ENCODE measurements around the gene SLC9A3.
"Not testable (repeated sequence)": the region's sequence is repeated elsewhere in the genome, so short reads cannot be mapped to it uniquely, and the experiment has no call there.

The SLC9A3 gene

GRCh38 chr5:524234-524972 is at the start of gene SLC9A3:
Gene SLC9A3 (minus strand): TSS chr5:524449.
- DNase-seq = no peak

GRCh38 chr5:573976-574375 is 49.7 kb upstream of the SLC9A3 start:
- DNase-seq = no peak

- no peak for DNase-seq
Measured at GRCh38 chr5:573206-573605, 49.0 kb upstream of the SLC9A3 start.

GRCh38 chr5:572398-573019 is 48.3 kb upstream of the SLC9A3 start:
- no peak for DNase-seq

DNA sequence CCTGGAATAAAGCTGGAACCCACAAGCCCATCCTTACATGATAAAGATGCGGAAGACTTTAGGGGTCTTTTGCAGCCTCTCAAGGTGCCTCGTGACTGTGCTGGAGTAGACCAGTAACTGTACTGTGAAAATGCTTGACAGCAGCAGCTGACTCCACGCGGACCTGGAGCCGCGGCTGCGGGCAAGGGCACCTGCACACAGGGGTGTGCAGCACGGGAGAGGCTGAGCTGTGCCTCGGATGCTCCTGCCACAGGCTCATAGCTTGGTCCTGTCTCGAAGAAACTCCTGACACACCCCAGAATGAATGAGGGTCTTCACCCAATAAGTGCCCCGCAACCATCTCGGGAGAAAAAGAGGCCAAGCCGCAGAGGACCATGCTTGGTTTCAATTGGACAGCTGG is 47.5 kb upstream of the SLC9A3 start:
- no peak for DNase-seq

GRCh38 chr5:570886-571285 is 46.6 kb upstream of the SLC9A3 start:
- no peak for DNase-seq

DNA sequence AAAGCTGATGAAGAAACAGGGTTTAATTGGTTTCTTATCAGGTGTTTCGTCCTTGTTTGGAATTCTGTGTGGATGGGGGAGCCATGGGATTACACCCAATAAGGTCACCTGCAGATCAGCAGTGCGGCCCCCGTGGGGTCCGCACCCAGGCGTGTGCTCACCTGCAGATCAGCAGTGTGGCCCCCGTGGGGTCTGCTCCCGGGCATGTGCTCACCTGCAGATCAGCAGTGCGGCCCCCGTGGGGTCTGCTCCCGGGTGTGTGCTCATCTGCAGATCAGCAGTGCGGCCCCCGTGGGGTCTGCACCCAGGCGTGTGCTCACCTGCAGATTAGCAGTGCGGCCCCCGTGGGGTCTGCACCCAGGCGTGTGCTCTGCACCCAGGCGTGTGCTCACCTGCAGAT is 46.2 kb upstream of the SLC9A3 start:
- DNase-seq = no peak

DNA sequence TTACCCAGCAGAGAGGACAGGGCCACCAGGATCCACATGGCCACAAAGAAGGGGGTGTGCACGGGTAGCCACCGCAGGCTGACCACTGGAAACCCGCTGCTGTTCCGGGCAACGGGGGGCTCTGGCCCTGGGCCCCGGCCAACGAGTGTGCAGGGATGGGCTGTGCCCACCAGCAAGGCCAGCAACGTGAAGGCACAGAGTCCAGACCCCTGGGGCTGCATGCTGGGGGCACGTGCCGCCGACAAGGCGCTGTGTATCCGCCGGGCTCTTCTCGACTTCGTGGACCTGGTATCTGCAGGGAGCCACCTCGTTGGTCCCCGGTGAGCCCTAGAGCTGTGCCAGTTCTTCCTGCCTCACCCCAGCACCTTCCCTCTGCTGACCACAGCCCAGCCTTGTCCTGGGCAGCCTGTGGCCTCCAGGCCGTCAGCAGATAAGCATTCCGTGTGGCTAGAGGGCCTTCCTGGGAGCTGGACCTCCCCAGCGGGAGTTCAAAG is 45.7 kb upstream of the SLC9A3 start:
- DNase-seq = no peak

- DNase-seq = no peak
Measured at GRCh38 chr5:569358-569867, 45.2 kb upstream of the SLC9A3 start.

GRCh38 chr5:568809-569208 is 44.6 kb upstream of the SLC9A3 start:
- no peak for DNase-seq

- no peak for DNase-seq
Measured at GRCh38 chr5:568061-568781, 44.0 kb upstream of the SLC9A3 start.

GRCh38 chr5:567664-568060 is 43.4 kb upstream of the SLC9A3 start:
- no peak for DNase-seq

DNA sequence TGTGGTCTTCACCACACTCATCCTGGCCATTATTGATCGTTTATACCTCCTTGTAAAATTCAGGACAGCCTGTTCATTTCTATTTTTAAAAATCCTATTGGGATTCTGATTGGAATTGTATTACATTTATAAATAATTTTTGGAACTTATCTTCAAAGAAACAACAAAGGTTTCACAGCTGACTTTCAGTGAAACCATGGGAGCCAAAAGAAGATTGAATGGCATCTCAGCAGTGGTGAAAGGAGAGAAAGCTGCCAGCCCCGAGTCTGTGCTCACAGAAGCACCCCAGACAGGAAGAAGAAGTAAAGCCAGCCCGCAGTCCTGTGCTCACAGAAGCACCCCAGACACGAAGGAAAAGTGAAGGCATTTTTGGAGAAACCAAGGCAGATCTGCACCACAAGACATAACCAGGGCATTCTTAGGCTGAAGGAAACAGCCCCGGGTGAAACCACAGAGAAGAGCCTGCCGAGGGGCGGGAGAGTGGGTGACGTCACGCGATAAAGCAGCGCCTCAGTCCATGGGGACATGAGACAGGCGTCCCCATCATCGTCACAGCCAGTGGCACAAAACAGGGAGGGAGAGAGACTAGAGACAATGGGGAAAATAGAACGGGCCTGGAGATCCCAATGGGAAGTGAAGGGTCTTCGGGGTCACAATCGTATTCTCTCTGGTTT is 42.5 kb upstream of the SLC9A3 start:
- no peak for DNase-seq

DNA sequence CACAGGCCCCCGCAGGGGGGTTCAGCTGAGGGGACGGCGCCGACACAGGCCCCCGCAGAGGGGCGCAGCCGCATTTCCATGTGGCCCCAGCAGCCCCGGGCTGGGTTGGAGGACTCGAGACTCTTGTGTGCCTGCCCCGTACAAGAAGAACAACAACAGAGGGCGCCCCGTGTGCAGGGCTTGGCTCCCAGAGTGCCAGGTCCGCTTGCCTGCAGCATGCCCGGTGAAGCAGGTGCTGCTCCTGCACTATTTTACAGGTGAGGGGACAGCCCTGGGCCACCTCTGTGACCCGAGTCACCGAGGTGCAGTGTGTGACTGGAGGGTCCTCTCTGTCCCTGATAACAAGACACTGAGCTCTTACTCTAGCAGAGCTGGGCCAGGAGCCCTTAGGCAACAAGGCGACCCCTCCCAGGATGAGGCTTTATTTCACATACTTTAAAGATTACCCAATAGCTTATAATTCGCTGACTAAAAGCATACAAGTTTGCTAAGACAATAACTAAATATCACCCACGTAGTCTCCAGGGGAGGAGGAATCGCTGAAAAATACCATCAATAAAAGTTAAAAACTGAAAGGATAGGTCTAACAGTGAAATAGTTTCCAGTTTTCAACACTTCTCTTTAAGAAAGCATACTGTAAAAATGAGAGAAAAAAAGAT is 41.7 kb upstream of the SLC9A3 start:
- DNase-seq = no peak

GRCh38 chr5:561408-561807 is 37.2 kb upstream of the SLC9A3 start:
- no peak for DNase-seq

GRCh38 chr5:560792-561166 is 36.5 kb upstream of the SLC9A3 start:
- no peak for DNase-seq

DNA sequence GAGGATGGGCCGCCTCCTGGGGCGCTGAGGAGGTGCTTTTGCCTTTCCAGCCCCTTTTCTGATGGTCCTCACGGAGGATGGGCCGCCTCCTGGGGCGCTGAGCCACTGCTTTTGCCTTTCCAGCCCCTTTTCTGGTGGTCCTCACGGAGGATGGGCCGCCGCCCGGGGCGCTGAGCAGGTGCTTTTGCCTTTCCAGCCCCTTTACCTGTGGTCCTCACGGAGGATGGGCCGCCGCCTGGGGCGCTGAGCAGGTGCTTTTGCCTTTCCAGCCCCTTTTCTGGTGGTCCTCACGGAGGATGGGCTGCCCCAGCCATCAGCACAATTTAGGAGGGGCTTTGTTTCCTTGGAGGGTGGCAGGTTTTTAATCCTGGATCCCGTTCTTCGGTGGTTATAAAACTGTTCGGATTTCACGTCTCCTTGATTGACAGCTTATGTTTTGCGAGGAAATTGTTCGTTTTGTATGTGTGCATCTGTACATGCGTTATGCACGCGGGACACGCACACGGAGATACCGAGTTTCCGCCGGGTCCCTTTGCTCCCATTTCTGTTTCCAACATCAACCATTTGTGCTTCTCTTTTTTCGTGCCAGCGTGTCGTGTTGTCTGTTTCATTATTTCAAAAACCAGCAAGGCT is 34.7 kb upstream of the SLC9A3 start:
- no peak for DNase-seq

GRCh38 chr5:558326-558725 is 34.1 kb upstream of the SLC9A3 start:
- DNase-seq = no peak

GRCh38 chr5:557917-558316 is 33.7 kb upstream of the SLC9A3 start:
- DNase-seq = not testable (repeated sequence)

DNA sequence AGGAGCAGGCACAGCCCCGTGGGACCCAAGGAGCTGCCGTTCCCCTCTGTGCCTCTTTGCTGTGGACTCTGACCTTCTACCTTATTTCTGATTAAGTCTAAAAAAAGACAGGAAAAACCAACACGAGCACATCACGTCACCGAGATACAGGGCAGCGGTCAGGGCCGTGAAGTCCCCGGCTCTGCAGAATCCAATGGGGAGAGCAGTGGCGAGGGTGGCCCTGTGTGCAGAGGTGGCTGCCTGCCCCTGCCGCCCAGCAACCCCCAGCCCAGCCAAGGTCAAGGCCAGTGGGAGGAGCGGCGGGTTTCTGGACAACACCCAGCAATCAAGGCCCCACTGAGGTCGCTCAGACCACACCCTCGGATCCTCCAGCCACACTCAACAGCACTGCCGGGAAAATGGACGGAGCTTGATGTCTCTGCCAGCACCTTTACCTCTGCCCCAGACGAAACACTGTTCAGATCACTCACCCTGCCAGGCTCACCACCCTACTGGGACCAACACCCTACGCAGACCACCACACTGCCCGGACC is 32.7 kb upstream of the SLC9A3 start:
- DNase-seq = no peak

- DNase-seq = no peak
Measured at GRCh38 chr5:555058-555623, 30.9 kb upstream of the SLC9A3 start.

All from RPMI8226 (cell line).